ENCODE results near the gene TMOD2. TPM values are rescaled to one million over a fixed set of nuclear protein-coding genes. Genes with fewer than 3 reads are reported as not detected.

The TMOD2 gene
- total RNA-seq = 10.2 TPM

GRCh38 chr15:51750792-51751696 is at the start of gene TMOD2:
Gene TMOD2 (plus strand): TSS chr15:51751597. CDS start chr15:51766442, 14,845 bp downstream.
- no peak for DNase-seq

GRCh38 chr15:51702710-51703109 is 48.7 kb upstream of the TMOD2 start:
- no peak for DNase-seq

- DNase-seq = peak; percentile 82
These were observed 45.1 kb upstream of the TMOD2 start for GRCh38 chr15:51706291-51706690.

GRCh38 chr15:51706926-51707608 is 44.3 kb upstream of the TMOD2 start:
- no peak for DNase-seq

GRCh38 chr15:51708013-51708412 is 43.4 kb upstream of the TMOD2 start:
- peak; percentile 67 for DNase-seq

- no peak for DNase-seq
These were observed 42.4 kb upstream of the TMOD2 start for GRCh38 chr15:51709031-51709430.

- DNase-seq = no peak
These were observed 37.2 kb upstream of the TMOD2 start for GRCh38 chr15:51714162-51714561.

- DNase-seq = no peak
These were observed 36.5 kb upstream of the TMOD2 start for GRCh38 chr15:51714911-51715310.

- no peak for DNase-seq
These were observed 33.2 kb upstream of the TMOD2 start for GRCh38 chr15:51718219-51718618.

GRCh38 chr15:51718746-51719145 is 32.7 kb upstream of the TMOD2 start:
- no peak for DNase-seq

GRCh38 chr15:51720201-51720995 is 31.0 kb upstream of the TMOD2 start:
- no peak for DNase-seq

- no peak for DNase-seq
These were observed 30.0 kb upstream of the TMOD2 start for GRCh38 chr15:51721199-51721960.

GRCh38 chr15:51724199-51724598 is 27.2 kb upstream of the TMOD2 start:
- DNase-seq = no peak

- no peak for DNase-seq
These were observed 26.7 kb upstream of the TMOD2 start for GRCh38 chr15:51724673-51725072.

GRCh38 chr15:51726302-51727073 is 24.9 kb upstream of the TMOD2 start:
- DNase-seq = peak; percentile 37

GRCh38 chr15:51727141-51727897 is 24.1 kb upstream of the TMOD2 start:
- no peak for DNase-seq

GRCh38 chr15:51731549-51732267 is 19.7 kb upstream of the TMOD2 start:
- peak; percentile 19 for DNase-seq

- DNase-seq = no peak
These were observed 18.8 kb upstream of the TMOD2 start for GRCh38 chr15:51732646-51733045.

GRCh38 chr15:51735228-51736010 is 16.0 kb upstream of the TMOD2 start:
- DNase-seq = no peak
